HUES64 (cell line): ENCODE measurements around the gene TK1.
"Not testable (repeated sequence)": the region's sequence is repeated elsewhere in the genome, so short reads cannot be mapped to it uniquely, and the experiment has no call there.

ENCODE experiments used
- H3K27ac ChIP-seq: 2 replicates; pipeline ENCODE4 v1.7.0; 2013; ENCODE audit warnings: low read depth, low read length, inconsistent platforms
- H3K27me3 ChIP-seq: 2 replicates; pipeline ENCODE4 v1.6.1; 2013; ENCODE audit warnings: mild to moderate bottlenecking, low read length; ENCODE audit not compliant: insufficient read depth
- H3K36me3 ChIP-seq: 2 replicates; pipeline ENCODE4 v1.6.1; 2013; ENCODE audit warnings: mild to moderate bottlenecking, low read length; ENCODE audit not compliant: insufficient read depth
- H3K4me1 ChIP-seq: 2 replicates; pipeline ENCODE4 v1.6.1; 2013; ENCODE audit warnings: mild to moderate bottlenecking, low read length, moderate library complexity; ENCODE audit not compliant: insufficient read depth
- H3K4me3 ChIP-seq: 2 replicates; pipeline ENCODE4 v1.5.1; 2013; ENCODE audit warnings: mild to moderate bottlenecking, low read length, moderate library complexity
- H3K9ac ChIP-seq: 2 replicates; pipeline ENCODE4 v1.6.1; 2013; ENCODE audit warnings: mild to moderate bottlenecking, low read depth, low read length
- H3K9me3 ChIP-seq: 2 replicates; pipeline ENCODE4 v1.6.1; 2013; ENCODE audit warnings: low read depth, low read length; ENCODE audit not compliant: insufficient read depth
- WGBS: fragments of 150-250, 120-280 bp; methylation state at CpG from one replicate; pipeline ENCODE4 v1.1.7; 2013; ENCODE audit warnings: missing lambda C conversion rate; 5-methylcytosine and 5-hydroxymethylcytosine counted together

TK1 gene

DNA sequence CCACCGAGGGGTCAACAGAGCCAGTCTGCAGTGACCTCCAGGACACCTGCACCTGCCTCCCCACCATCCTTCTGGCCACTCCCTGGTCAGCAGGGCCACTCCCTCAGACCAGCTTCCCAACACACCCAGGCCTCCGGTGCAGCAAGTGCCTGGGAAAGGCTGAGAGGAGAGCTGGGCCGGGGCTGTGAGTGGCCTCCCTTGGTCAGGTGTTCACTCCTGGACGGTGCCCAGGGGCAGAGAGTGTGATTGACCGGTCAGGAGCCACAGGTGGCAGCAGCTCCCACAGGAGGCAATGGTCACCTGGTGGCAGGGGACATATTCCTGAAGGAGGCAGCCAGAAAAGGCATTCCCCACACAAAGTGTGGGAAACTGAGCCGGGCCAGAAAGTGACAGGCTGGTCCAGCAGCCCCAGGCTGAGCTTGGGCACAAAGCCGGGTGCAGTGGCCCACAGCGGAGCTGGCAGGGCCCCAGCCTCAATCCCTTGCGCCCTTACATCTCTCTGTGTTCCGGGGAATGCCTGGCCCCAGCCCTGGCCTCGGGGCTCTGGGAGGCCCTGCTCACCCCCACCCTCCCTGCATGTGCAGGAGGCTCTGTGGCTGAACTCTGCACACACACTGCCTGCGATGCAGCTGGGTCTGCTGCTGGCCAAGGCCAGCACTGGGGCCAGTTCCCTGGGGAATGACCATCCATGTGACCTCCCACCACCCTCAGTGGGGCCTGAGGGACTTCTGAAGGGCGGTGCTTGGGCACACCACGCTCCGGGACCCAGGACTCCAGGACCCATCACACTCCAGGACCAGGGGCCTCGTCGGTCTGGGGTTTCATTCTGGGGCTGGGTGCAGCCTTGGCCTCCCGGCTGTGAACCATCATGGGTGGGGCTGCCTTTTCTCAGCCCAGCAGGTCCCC, 41.9 kb downstream of the TK1 start:
- H3K36me3 ChIP-seq: no peaks in the 10 kb centered on the region
- no peak overlapping the region for H3K4me3 ChIP-seq
- WGBS: 92% methylated on average over 18 of the region's 18 CpGs
- no peaks in the 10 kb centered on the region for H3K9me3 ChIP-seq
- no peaks in the 10 kb centered on the region for H3K4me1 ChIP-seq
- H3K9ac ChIP-seq: no peak overlapping the region
- no peaks in the 10 kb centered on the region for H3K27me3 ChIP-seq
- no peak overlapping the region for H3K27ac ChIP-seq

DNA sequence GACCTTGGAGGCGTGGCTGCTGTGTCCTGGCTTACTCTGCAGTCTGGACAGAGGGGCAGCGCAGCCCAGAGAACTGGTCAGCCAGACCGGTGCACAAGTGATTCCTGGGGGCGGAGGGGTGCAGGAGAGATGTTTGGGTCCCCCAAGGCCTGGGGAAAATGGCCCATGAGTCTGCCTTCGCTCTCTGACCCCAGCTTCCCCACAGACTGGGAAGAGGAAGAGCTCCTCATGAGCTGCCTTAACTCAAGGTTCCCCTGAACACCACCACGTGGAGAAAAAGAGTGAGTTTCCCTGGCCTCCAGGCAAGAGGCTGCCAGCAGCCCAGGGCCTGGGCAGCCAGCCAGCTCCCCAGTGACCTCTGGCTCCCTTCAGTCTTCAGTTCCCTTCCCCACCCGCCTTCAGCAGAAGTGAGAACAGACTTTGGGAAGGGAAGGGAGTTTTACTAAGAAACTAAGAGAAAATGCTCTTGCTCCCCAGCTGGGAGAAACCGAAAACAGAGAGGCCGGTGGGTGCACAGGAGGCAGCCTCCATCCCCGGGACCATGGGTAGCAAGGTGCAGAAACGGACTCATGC, 42.6 kb downstream of the TK1 start:
- 91% methylated on average over 11 of the region's 11 CpGs for WGBS
- Histone ChIP-seq H3K9me3 (no peaks in the 10 kb centered on the region), H3K4me3 (no peak overlapping the region), H3K27me3 (no peaks in the 10 kb centered on the region), H3K36me3 (no peaks in the 10 kb centered on the region), H3K27ac (no peak overlapping the region), H3K9ac (no peak overlapping the region), H3K4me1 (no peaks in the 10 kb centered on the region)

DNA sequence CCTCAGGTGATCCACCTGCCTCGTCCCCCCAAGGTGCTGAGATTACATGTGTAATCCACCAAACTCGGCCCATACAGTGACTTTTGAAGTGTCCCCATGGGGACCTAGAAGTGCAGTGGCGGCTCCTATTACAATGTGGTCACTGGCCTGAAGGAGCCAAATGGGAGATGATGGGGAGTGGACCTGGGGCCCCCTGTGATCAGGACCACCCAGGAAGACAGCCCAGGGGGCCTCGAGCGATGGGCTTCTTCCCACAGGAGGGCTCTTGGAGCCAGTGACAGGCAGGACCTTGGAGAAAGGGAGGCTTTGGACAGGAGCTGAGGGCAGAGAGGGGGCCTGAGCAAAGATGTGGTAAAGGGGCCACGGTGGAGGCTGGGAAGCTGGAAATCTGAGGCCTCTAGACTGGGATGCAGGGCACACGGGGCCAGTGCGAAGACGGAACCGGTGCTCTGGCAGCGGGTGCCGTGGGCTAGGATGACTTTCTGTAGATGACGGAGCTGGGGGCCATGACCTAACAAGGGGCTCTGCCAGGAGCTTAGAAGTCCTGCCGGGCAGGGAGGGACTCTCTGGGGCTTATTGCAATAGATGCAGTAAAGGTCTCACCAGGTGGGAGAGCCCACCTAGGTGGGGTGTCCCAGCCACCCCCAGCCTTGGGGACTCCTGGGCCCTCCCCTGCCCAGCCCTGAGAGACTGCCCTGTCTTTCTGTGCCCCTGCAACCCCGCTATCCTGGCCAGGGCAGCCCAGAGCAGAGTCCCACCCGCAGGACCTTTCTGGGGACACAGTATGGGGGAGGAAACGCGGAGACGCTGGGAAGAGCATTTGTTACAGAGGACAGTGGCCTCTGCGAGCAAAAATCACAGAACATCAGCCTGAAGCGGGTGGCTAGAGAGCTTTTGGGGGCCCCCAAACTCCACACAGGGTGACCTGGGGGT, 43.4 kb downstream of the TK1 start:
- Histone ChIP-seq H3K9me3 (no peaks in the 10 kb centered on the region), H3K9ac (no peak overlapping the region), H3K36me3 (no peaks in the 10 kb centered on the region), H3K4me3 (no peak overlapping the region), H3K27me3 (no peaks in the 10 kb centered on the region), H3K4me1 (no peaks in the 10 kb centered on the region), H3K27ac (no peak overlapping the region)
- 93% methylated on average over 21 of the region's 21 CpGs for WGBS

DNA sequence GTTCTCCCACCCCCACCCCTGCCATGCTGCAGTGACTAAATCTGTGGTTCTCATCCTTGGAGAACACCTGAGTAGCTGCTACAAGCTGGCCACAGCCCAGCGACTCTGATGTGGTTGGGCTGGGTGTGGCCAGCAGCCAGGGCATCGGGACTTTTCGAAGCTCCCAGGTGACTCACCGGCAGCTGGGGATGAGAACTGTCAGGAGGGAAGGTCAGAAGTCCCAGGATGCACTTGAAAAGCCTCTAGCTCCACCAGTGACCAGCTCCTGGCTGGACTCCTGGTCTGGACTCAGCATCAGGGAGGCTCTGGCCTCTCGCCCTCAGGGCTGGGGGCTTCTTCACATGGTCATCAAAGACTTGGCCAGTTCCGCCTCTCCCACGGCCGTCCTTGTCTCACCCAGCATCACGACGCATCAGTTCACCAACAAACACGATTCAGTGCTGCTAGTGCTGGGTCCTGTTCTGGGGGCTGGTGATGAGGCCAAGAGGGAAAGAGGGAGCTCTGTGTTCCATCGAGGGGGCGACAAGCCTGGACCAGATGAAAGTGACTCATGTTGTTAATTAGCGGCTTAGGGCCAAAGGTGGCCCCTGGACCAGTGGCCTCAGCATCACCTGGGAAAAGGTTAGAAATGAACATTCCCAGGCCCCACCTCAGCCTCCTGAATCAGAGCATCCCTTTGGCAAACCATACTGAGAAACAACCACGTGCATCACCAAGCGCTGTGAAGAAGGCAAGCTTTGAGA, 44.6 kb downstream of the TK1 start:
- H3K4me1 ChIP-seq: no peaks in the 10 kb centered on the region
- H3K9me3 ChIP-seq: no peaks in the 10 kb centered on the region
- H3K27ac ChIP-seq: no peak overlapping the region
- no peak overlapping the region for H3K4me3 ChIP-seq
- H3K9ac ChIP-seq: no peak overlapping the region
- H3K36me3 ChIP-seq: no peaks in the 10 kb centered on the region
- H3K27me3 ChIP-seq: no peaks in the 10 kb centered on the region
- WGBS: 86% methylated on average over 16 of the region's 16 CpGs

DNA sequence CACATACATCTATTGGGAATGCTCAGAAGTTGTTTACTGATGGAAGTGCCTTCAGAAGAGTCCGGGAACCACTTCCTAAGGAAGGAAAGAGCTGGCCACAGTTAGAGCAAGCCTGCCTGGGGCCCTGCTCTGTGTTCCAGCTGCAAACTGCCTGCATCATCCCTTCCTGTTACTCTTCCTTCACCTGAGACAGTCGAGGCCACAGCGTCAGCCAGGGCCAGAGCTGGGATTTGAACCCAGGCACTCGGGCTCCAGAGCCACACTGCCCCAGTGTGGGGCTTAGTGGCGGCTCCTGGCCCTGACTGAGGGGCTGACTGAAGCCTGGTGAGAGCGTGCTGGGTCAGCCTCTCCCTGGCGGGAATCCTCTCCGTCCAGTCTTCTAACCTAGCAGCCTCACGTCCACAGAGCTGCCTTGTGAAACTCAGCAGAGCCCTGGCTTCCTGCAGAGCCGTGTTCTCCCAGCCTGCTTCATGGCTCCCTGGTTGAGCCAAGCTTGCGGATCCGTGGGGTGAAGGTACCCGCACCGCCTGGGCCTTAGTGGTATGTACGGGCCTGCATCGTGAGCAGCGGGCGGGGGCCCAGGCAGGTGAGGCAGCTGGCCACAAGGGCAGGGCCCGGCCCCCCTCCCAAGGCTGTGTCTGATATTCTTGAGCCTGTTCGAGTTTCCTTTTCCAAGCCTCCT, 45.3 kb downstream of the TK1 start:
- WGBS: 91% methylated on average over 20 of the region's 20 CpGs
- H3K9me3 ChIP-seq: no peaks in the 10 kb centered on the region
- H3K4me3 ChIP-seq: no peak overlapping the region
- no peak overlapping the region for H3K9ac ChIP-seq
- H3K36me3 ChIP-seq: no peaks in the 10 kb centered on the region
- no peaks in the 10 kb centered on the region for H3K4me1 ChIP-seq
- H3K27ac ChIP-seq: no peak overlapping the region
- H3K27me3 ChIP-seq: no peaks in the 10 kb centered on the region

DNA sequence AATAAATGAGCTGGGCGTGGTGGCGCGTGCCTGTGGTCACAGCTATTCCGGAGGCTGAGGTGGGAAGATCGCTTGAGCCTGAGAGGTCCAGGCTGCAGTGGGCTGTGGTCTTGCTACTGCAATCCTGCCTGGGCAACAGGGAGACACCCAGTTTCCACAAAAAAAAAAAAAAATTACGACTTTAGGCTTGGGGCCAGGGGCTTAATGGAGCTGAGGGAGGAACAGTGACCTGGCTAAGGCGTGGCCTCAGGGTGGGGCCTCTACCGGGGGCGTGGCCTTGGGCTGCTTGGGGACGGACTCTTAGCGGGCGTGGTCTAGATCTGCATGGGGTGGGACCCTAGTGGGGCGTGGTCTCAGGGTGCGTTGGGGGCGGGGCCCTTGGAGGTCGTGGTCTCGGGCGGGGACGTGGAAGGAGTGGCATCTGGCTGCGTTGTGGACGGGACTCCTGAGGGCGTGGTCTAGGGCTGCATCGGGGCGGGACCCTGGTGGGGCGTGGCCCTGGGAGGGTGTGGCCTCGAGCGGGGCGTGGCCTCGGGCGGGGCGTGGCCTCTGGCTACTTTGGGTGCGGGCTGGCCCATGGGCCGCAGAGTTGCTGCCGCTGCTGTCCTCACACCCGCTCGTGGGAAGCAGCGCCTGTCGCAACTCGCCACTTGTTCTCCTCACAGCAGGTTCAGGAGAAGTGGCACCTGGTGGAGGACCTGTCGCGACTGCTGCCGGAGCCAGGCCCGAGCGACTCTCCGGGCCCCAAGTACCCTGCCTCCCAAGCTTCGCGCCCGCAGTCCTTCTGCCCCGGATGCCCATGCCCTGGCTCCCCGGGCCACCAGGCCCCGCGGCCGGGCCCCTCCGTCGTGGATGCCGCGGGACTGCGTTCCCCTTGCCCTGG, 46.4 kb downstream of the TK1 start:
- Histone ChIP-seq H3K9ac (no peak overlapping the region), H3K9me3 (no peaks in the 10 kb centered on the region), H3K27me3 (no peaks in the 10 kb centered on the region), H3K36me3 (no peaks in the 10 kb centered on the region), H3K4me3 (peak overlapping the region; percentile 34), H3K4me1 (no peaks in the 10 kb centered on the region), H3K27ac (no peak overlapping the region)
- WGBS: 39% methylated on average over 58 of the region's 58 CpGs

DNA sequence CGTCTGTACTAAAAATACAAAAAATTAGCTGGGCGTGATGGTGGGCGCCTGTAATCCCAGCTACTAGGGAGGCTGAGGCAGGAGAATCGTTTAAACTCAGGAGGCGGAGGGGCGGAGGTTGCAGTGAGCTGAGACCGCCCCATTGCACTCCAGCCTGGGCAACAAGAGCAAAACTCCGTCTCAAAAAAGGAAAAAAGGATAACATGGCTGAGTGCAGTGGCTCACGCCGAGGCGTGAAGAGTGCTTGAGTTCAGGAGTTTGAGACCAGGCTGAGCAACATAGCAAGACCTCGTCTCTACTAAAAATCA, 47.0 kb downstream of the TK1 start:
- not testable (repeated sequence) for H3K9ac ChIP-seq, H3K27ac ChIP-seq, H3K9me3 ChIP-seq, H3K27me3 ChIP-seq, H3K36me3 ChIP-seq, H3K4me1 ChIP-seq, H3K4me3 ChIP-seq
- 91% methylated on average over 12 of the region's 12 CpGs for WGBS

DNA sequence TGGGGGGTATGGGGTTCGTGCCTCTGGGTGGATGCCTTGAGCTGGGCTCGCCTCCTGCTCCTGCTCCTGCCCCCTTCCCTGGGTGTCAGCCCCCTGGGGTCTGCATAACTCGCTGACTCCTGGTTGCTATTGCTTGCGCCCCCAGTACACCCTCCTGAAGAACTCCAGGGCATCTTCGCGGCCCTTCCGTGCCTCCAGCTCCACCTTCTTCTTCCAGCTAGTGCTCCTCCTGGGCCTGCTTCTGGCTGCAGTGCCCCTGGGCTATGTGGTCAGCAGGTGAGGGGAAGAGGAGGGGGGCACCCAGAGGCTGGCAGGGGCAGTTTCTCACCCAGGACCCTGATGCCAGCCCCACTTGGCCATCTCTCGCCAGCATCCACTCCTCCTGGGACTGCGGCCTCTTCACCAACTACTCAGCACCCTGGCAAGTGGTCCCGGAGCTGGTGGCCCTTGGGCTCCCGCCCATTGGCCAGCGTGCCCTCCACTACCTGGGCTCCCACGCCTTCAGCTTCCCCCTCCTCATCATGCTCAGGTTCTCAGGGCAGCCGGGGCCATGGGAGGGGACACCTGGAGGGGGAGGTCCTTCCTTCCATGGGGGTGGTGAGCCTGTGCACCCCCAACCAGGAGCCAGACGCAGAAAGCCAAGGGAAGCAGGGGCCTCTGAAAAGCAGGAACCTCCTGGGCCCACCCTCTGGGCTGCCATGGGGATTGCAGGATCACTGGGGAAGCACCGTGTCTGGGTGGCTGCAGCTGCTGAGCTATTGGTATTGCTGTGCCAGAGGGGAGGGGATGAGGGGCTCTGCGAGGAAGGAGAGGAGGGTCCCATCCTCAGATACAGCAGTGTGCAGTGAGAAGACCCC, 48.4 kb downstream of the TK1 start:
- Histone ChIP-seq H3K9ac (no peak overlapping the region), H3K4me3 (no peak overlapping the region), H3K27me3 (peaks cover 6% of the 10 kb centered on the region), H3K4me1 (no peaks in the 10 kb centered on the region), H3K27ac (no peak overlapping the region), H3K36me3 (no peaks in the 10 kb centered on the region), H3K9me3 (no peaks in the 10 kb centered on the region)
- WGBS: 83% methylated on average over 16 of the region's 17 CpGs

DNA sequence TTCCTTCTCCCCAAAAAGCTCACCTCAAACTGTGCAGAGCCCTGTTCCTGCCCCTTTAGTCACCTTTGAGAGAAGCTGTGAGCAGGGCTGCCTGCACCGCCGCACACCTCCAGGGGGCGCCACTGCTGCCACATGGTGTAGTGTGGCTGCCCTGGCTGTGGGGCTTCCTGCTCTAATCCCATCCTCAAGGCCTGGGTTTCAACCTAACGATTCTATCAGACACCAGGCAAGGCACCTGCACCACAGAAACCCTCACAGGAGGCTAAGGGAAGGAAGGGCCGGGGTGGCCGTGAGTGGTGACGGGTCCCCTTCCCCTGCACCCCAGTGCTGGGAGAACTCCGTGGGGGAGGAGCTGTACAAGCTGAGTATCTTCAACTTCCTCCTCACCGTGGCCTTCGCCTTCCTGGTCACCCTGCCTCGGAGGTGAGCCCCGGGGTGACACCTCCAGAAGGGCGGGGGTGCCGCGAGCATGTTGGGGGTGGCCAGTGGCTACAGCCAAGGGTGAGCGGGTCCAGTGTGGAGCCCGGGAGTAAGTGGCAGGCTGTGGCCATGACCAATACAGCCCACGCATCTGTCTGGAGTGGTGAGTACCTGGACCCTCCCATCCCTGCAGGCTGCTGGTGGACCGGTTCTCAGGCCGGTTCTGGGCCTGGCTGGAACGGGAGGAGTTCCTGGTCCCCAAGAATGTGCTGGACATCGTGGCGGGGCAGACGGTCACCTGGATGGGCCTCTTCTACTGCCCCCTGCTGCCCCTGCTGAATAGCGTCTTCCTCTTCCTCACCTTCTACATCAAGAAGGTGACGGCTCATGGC, 49.3 kb downstream of the TK1 start:
- H3K4me3 ChIP-seq: no peak overlapping the region
- peaks cover 15% of the 10 kb centered on the region for H3K27me3 ChIP-seq
- H3K9ac ChIP-seq: no peak overlapping the region
- H3K4me1 ChIP-seq: no peaks in the 10 kb centered on the region; the same call in 1 of the 2 replicates
- no peaks in the 10 kb centered on the region for H3K9me3 ChIP-seq
- WGBS: 79% methylated on average over 25 of the region's 26 CpGs
- H3K27ac ChIP-seq: no peak overlapping the region
- H3K36me3 ChIP-seq: no peaks in the 10 kb centered on the region
